GM21360 (cell line): ENCODE results near the gene ALK.

ENCODE experiments used
- ATAC-seq: cut with Tn5 transposase; IDR thresholded peaks from one replicate; pipeline ENCODE4 v1.9.1; 2021; ENCODE audit warnings: mild to moderate bottlenecking, moderate library complexity; ENCODE audit not compliant: unreplicated experiment

ALK gene

GRCh38 chr2:29615183-29615582 is 306.2 kb downstream of the ALK start:
- ATAC-seq = no peak

- no peak for ATAC-seq
These were observed 307.0 kb downstream of the ALK start for GRCh38 chr2:29614295-29614830.

GRCh38 chr2:29613792-29614266 is 307.6 kb downstream of the ALK start:
- ATAC-seq = no peak

DNA sequence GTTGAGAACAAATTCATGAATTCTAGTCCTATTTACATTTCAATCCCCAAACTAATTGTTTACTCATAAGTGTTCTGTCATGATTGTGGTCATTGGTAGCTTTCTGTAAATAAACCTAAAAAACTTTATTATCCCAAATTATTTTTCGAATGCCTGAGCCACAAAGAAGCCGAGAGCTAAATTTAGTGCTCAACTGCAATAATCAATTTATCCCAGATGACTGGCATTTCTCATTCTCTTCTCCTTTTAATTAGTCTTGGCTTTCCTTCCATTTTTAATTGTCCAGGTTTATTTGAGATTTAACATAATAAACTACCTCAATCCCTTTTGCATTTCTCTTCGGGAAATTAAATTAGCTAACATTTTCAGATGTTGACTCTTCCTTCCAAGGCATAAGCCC is 308.3 kb downstream of the ALK start:
- no peak for ATAC-seq

- no peak for ATAC-seq
These were observed 308.8 kb downstream of the ALK start for GRCh38 chr2:29612568-29612967.

DNA sequence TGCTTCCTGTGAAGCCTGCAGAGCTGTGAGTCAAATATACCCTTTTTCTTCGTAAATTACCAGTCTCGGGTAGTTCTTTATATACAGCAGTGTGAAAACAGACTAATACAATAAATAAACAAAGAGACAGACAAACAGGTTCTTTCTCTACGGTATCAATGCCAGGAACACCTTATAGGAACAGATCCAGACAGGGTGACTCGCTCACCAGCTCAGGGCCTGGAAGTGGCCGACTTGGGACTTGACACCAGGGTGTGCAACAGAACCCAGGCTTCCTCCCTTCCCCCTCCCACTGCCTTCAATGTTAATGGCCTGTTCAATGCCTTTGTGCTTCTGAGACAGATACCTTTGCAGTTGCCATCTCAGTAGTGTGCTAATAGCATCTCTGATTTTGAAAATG is 309.5 kb downstream of the ALK start:
- no peak for ATAC-seq

DNA sequence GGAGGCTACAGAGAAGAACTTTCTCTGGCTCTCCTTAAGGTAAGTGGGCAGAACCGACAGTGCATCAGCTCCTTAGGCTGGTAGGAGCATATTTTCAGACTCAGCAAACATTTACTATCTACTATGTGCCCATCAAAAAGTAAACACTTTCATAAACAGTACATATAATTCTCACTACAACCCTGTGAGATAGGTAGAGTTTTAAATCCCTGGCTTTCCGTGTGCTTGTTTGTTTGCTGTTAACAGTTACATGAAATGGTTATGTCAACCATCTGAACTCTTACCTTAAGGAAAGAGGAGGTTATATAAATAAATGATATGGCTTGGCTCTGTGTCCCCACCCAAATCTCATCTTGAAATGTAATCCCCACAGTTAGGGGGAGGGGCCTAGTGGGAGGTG is 310.1 kb downstream of the ALK start:
- ATAC-seq = no peak

- no peak for ATAC-seq
These were observed 310.8 kb downstream of the ALK start for GRCh38 chr2:29610569-29610968.

DNA sequence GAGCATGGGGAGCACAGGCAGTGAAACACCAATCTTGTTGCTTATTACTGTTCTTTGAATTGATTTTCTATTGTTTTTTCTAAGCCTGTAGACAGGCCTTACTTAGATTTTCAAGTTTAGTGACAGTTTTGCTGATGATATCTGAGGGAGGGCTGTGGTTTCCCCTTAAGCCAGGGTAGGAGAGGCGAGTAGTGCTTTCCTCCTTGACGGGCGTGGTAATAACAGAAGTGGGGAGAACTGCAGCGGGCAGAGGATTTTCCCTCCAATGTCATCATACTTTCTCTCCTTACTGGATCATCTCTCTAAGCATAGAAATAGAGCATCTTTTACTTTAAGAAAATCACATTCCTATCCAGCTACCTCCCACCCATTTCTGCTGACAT is 314.4 kb downstream of the ALK start:
- no peak for ATAC-seq

DNA sequence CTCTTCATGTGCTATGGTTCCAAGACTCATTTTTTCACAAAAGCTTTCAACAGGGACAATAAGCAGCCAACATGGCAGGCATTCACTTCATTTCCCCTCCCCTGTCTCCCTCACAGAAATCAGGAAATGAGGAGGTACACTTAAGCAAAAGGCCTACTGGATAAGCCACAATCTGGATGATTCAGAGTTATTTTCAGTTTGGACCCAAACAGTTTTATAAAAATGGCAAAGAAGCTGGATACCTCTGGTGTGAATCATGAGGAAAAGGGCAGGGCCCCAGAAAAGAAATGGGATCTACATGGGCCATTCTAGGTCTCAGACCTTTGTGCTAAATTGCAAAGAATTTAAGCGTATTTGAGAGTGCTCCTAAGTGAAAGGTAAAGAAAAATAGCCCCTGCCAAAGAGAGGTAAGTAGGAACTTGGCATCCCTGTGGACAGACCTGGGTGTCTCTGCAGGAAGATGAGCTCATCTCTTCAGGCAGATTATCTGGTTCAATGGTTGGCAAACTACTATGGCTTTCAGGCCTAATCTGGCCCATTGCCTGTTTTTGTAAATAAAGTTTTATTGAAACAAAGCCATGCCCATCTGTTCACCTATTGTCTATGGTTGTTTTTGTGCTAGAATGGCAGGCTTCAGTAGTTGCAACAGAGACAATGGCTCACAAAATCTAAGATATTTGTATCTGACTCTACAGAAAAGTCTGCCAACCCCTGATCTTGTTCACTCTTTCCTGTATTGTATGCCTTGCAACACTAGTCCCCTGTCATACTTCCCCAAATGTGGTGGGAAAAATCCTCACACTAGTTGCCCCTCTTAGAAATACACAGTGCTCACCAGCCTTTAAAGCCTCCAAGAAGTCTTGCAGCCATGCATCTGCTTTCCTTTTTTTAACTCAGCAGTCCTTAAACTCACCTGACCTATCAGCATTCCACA is 315.0 kb downstream of the ALK start:
- ATAC-seq = no peak

GRCh38 chr2:29603341-29603740 is 318.0 kb downstream of the ALK start:
- ATAC-seq = no peak

DNA sequence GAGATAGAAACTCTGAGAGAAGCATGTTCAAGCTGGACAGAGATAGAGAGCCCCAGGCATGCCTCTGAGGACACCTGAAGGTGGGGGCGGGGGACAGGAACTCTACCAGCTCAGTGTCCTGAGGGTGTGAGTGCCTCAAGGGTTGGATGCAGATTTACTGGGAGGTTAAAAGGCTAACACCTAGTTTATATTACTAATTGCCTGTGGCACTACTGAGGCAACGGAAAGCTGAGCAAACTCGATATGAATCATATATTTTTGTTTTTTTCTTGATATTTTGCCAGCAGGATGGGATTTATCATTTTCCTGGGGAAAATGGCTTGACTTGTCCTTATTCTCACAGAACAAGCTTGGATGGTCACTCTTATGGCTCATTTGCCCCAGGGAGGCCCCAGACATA is 319.5 kb downstream of the ALK start:
- no peak for ATAC-seq

DNA sequence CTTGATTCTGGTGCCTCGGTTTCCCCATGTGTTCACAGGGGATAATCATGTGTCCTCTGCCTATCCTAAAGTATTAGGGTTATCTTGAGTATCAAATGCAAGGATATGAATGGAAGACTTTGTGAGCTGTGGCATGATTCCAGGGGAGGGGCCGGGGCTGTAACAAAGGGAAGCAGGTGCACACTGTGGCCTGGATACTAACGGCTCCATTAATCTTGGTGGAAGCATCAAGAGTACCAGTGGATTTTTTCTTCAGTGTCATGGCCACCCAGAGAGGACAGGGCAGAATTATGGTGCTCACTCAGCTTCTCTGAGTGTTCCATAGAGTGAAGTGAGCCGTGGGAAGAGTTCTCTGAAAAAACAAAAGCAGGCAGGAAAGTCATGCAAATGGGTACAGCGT is 320.1 kb downstream of the ALK start:
- no peak for ATAC-seq

DNA sequence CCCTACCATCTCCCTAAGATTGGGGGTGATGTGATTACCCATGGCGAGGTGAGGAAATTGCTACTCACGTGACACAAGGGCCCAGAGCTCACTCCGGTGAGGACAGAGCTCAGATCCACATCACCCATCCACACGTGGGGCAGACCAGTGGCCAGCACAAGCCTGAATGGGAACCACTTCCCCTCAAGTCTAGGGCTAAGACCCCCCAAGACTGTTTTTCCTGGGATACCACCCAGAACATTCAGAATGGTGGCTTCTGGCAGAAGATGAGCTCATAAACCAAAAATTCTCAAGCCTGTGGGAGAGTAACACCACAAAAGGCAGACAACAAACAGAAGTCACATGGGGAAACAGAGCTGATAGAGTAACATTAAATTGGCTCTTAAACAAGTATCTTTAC is 321.4 kb downstream of the ALK start:
- ATAC-seq = no peak

GRCh38 chr2:29598978-29599377 is 322.4 kb downstream of the ALK start:
- no peak for ATAC-seq

GRCh38 chr2:29597035-29597434 is 324.4 kb downstream of the ALK start:
- no peak for ATAC-seq

- no peak for ATAC-seq
These were observed 324.8 kb downstream of the ALK start for GRCh38 chr2:29596584-29596983.

- ATAC-seq = no peak
These were observed 329.8 kb downstream of the ALK start for GRCh38 chr2:29591600-29591999.

DNA sequence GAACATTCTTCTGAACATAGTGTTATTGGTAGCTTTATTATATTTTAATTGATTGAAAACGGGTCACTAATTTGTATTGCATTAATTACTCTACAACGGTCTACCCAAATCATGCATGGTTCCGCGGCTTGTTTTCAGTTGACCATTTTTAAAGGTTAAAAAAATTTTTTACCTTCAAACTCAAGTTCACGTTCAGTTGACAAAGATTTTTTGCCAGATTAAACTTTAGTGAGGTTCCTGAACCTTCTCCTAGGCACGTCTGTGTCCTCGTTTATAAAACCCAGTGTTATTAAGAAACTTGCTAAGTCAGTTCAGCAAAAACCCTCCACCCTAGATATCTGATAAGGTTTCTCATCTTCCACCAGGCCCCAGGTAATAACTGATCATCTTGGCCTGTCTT is 331.2 kb downstream of the ALK start:
- ATAC-seq = no peak

- no peak for ATAC-seq
These were observed 331.8 kb downstream of the ALK start for GRCh38 chr2:29589440-29590103.

DNA sequence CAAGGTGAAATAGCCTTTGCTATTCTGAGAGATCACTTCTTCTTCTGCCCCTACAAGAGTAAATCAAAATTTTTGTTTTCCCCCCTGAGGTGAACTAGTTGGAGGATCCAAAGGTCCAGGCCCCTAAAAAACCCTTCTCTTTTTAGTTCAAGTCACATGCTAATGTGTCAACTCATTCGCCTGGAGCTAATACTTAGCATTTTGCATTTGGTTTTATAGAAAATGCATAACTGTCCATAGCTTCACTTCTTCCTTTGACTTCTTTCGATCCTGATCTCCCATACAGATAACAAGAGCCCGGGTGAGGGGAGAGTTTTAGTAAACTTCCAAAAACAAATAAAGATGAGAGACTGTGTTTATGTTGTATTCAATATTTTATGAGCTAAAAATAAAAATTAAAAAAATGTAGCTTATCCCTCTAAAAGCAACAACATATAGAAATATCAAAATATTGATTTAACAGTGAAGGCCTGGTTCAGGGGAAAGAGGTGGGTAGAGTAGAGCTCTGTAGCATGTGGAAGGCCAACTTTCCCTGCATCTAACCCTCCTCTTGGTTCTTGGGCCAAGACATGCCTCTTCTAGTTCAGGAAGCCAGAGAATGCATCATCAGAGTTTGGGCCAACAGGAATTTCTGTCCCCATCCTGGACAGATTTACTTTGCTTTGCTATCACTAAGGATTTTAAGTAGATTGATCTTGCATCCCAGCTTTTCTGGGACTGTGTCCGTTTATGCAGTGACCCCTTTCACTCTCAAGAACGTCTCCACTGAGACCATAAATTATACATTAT is 333.8 kb downstream of the ALK start:
- no peak for ATAC-seq
